Measurements from ENCODE around the gene ZCCHC14.
"Not testable (repeated sequence)": the region's sequence is repeated elsewhere in the genome, so short reads cannot be mapped to it uniquely, and the experiment has no call there.

Gene ZCCHC14

GRCh38 chr16:87524407-87524806 is 31.6 kb upstream of the ZCCHC14 start:
- no peak for DNase-seq (ENCODE audit: low spot score)

GRCh38 chr16:87523605-87524004 is 30.8 kb upstream of the ZCCHC14 start:
- DNase-seq (ENCODE audit: low spot score), result not testable (repeated sequence)

- not testable (repeated sequence) for DNase-seq (ENCODE audit: low spot score)
Measured at GRCh38 chr16:87521764-87522163, 28.9 kb upstream of the ZCCHC14 start.

- DNase-seq (ENCODE audit: low spot score), result not testable (repeated sequence)
Measured at GRCh38 chr16:87519170-87519569, 26.3 kb upstream of the ZCCHC14 start.

DNA sequence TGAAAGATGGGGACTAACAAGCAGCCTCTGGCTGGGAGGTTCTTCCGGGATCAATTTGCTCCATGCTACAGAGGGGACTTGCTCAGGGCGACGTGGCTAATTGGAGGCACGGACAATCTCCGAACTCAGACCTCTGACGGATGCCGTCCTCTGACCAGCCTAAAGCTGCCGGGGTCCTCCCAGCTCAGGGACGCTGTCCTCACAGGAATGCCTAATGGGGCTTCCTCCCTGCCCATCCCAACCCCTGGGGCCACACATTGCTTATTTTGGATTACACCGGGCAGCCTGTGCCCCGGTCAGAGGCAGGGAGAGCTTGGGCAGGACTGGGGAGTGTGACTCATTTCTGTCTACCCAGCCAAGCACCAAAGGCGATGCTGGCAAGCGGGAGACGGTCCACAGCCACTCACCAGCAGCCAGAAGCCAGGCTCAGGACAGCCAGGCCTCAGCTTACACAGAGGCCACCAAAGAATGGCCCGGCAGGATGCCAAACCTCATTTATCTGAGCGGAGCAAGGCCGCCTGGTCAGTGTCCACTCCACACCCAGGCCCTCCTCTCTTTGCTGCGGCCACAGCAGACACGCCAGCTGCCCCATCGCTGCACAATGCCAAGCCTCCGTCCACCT is 25.7 kb upstream of the ZCCHC14 start:
- not testable (repeated sequence) for DNase-seq (ENCODE audit: low spot score)

- not testable (repeated sequence) for DNase-seq (ENCODE audit: low spot score)
Measured at GRCh38 chr16:87517610-87518429, 25.0 kb upstream of the ZCCHC14 start.

DNA sequence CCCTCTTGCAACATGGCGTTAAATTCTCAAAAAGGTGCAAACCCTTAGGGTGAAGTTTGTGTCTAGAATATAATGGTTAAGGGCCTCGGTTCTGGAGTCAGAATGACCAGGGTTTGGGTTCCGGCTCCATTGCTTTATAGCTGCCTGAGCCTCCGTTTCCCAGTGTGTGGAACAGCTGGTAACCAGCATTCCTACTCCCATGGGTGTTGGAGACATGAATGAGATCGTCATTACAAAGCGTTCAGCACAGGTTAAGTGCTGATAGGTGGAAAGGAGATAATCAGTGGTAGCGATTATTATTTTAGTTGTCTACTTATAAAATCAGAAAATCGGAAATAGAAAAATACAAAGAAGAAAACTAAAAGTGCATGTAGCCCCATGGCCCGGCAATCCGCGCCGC is 23.5 kb upstream of the ZCCHC14 start:
- no peak for DNase-seq (ENCODE audit: low spot score)

DNA sequence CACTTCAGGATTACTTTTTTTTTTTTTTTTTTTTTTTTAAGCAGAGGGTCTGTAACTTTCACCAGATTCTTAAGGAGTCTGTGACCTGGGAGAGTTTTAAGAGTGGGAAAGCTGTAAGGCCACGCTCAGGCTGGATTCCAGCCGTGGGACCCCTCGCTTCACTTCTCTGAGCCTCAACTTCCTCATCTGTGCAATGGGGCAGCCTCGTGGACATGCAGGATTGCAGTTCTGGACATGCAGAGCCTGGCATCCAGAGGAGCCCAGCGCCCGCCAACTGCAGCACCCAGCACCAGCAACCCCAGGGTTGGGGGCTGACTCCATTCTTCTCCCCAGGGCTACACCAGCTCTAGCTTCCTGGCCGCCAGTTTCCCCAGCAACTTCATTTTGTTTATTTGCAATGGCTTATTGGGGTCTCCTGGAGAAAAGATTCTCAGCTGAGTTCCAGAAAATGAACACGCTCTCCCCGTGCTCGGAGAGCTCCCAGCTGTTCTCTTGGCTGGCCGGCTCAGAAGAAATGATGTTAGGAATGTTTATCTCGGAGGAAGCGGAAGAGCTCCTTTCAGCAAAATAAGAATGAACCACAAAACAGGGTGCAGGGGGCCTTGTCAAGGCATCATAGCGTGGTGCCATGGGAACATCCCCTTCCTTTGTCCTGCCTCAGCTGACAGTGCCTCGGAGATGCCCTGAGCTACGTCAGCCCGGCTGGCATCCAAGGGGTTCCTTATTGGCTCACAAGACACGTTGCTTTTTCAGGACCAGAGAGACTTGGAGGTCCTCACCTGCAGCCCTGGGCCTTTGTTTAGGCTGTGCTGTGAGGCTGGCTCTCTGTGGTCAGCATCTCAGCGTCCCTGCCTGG is 22.9 kb upstream of the ZCCHC14 start:
- DNase-seq (ENCODE audit: low spot score), result no peak

DNA sequence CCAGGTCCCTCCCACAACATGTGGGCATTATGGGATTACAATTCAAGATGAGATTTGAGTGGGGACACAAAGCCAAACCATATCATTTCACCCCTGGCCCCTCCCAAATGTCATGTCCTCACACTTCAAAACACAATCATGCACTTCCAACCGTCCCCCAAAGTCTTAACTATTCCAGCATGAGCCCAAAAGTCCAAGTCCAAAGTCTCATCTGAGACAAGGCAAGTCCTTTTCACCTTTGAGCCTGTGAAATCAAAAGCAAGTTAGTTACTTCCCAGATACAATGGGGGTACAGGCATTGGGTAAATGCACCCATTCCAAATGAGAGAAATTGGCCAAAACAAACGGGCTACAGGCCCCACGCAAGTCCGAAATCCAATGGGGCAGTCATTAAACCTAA is 17.0 kb upstream of the ZCCHC14 start:
- DNase-seq (ENCODE audit: low spot score), result not testable (repeated sequence)

DNA sequence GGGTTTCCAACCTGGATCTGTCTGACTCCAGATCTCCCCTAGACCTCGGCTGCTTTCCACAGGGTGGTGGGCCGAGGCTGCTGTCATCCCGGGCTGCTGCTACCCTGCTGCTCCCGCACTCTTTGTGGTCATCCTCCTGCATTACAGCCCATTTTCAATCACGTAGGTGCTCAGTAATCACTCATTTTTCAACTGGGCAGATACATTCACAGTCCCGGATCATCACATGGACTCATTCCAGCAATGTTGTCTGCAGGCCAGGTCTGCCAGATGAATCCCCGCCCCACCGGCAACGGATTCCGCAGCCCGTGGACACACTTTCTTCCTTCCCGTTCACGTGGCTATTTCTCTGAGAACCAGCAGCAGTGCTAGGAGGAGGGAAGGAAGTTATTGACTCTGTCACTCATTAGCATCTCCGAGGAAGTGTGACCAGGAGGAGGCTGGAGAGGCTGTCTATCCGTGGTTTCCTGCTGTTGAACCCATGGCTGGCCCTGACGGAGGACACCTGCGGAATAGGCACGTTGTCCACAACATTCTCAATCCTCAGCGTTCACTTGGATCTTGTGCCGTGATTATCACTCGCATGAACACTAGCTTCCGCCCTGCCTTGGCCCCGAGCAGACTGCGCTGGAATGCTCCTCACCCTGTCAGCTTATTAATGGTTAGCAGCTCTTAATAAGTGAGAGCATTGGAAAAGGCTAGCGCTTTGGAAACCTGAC is 14.7 kb upstream of the ZCCHC14 start:
- no peak for DNase-seq (ENCODE audit: low spot score)

DNA sequence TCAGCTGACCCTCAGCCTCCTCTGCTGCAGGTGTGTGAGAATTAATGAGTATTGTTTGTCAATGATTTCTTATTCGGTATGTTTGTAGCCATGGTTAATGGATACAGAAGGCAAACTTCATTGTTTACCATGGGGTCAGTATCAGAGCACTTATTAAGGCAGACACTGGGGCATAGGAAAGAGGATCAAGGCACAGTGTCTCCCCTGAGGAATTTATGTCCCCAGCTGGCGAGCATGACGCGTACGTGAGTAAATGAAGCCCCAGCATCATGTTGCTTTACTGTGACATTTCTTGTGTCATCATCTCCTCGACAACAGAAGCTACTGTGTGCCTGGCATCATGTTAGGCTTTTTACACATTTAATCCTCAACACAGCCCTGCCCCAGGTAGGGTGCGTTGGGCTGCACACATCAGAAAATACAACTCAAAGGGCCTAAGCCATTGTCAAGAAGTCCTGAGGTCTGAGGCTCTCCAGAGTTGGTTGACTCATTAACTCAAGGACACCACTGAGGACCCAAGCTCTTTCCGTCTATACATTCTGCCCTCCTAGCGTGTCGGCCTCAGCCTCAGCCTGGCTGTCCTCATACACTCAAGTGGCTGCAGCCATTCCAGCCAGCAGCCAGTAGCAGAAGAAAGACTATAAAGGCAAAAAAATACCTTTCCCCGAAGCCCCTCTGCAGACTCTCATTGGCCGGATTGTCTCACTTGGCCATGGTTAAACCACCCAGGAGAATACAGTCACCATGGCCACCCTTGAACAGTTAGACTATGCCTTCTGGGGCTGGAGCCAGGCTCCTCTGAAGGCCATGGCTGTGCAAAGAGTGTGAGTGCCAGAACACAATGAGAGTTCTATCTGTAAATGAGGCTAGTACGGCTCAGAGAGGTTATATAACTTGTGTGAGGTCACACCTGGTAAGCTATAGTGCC is 13.9 kb upstream of the ZCCHC14 start:
- DNase-seq (ENCODE audit: low spot score), result no peak

- no peak for DNase-seq (ENCODE audit: low spot score)
Measured at GRCh38 chr16:87505834-87506233, 13.0 kb upstream of the ZCCHC14 start.

GRCh38 chr16:87503232-87503937 is 10.6 kb upstream of the ZCCHC14 start:
- DNase-seq (ENCODE audit: low spot score), result not testable (repeated sequence)

- no peak for DNase-seq (ENCODE audit: low spot score)
Measured at GRCh38 chr16:87502308-87502969, 9.6 kb upstream of the ZCCHC14 start.

GRCh38 chr16:87501117-87501516 is 8.3 kb upstream of the ZCCHC14 start:
- no peak for DNase-seq (ENCODE audit: low spot score)

DNA sequence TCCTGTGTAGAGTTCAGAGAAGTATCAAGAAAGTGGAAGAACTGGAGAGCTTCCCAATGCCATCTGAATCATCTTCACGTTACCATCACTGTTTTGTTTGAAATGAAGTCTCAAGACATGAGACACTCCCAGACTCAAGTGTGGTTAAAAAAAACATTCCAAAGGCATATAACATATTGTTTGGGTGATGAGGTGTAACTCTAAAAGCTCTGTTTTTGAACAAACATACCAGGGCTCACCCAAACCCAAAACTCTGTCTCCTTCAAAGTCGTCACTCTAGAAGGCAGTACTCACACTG is 6.3 kb upstream of the ZCCHC14 start:
- no peak for DNase-seq (ENCODE audit: low spot score)

GRCh38 chr16:87498324-87499188 is 5.7 kb upstream of the ZCCHC14 start:
- no peak for DNase-seq (ENCODE audit: low spot score)

- DNase-seq (ENCODE audit: low spot score), result not testable (repeated sequence)
Measured at GRCh38 chr16:87497767-87498290, 5.0 kb upstream of the ZCCHC14 start.

All from left forelimb (tissue), 1 donor.